Gastroesophageal sphincter (tissue), 3 donors: ENCODE results near the gene PDE11A.

Experiments used
- EP300 ChIP-seq: sonication (generic); formaldehyde crosslinking; IDR thresholded peaks from one replicate; pipeline ENCODE4 v1.6.1; 2017; ENCODE audit warnings: antibody characterized with exemption, mild to moderate bottlenecking
- POLR2A ChIP-seq, 2 donors: fragments of 450-650 bp; IDR thresholded peaks; one replicate each; pipeline ENCODE4 v1.6.1; 2017; ENCODE audit warnings: antibody characterized with exemption in 2 of 2, mild to moderate bottlenecking in 2 of 2, moderate library complexity in 1 of 2
- TF ChIP-seq, protein P1 (sequence below), 4 experiments: fragments of 200-600 bp in 2 of 4; fragments of 450-650 bp in 2 of 4; sonication (generic) in 1 of 4; IDR thresholded peaks; one replicate each; pipeline ENCODE4 v1.5.1; 2017 to 2019; ENCODE audit warnings: antibody characterized with exemption in 4 of 4, mild to moderate bottlenecking in 2 of 4, moderate library complexity in 2 of 4

DNA sequence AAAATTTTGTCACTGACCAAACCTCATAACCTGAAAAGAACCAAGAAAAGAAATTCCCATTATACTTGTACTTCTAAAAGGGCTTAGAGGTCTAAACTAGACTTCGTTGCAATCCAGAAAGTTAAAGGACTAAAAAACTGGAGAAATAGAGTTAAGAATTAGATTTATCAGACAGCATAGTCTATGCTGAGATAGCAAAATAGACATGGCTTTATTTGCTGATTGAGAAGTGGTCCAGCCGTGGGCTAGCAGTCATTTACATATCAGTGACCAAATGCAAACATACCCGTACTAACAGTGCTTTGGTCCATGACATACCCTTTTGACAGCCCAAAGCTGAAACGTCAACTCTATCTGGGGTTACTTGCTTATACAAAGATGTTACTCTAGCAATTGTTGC lies 456.5 kb downstream of the PDE11A start:
- TF ChIP-seq, protein P1, sequence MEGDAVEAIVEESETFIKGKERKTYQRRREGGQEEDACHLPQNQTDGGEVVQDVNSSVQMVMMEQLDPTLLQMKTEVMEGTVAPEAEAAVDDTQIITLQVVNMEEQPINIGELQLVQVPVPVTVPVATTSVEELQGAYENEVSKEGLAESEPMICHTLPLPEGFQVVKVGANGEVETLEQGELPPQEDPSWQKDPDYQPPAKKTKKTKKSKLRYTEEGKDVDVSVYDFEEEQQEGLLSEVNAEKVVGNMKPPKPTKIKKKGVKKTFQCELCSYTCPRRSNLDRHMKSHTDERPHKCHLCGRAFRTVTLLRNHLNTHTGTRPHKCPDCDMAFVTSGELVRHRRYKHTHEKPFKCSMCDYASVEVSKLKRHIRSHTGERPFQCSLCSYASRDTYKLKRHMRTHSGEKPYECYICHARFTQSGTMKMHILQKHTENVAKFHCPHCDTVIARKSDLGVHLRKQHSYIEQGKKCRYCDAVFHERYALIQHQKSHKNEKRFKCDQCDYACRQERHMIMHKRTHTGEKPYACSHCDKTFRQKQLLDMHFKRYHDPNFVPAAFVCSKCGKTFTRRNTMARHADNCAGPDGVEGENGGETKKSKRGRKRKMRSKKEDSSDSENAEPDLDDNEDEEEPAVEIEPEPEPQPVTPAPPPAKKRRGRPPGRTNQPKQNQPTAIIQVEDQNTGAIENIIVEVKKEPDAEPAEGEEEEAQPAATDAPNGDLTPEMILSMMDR (IDR thresholded peaks at IDR 0.05) = no peak
- no peak for TF ChIP-seq POLR2A (IDR thresholded peaks at IDR 0.05)
- TF ChIP-seq EP300 = no peak
